OCI-LY7 (cell line): ENCODE data around the gene FLACC1. TPM values are rescaled to one million over a fixed set of nuclear protein-coding genes. Genes with fewer than 3 reads are reported as not detected.

ENCODE experiments used
- BruUV-seq: library from RNA; stranded (reverse); fragments of 400-500 nt; replicated peaks from 2 replicates; lab custom pipeline; 2021; lab: Mats Ljungman, UMichigan
- CTCF ChIA-PET: fragments of 300-600 bp; sonication (Branson Sonifier 250); formaldehyde crosslinking; loops from one replicate; lab custom pipeline; 2022; ENCODE audit warnings: antibody characterized with exemption; ENCODE audit not compliant: unreplicated experiment; lab: Charles Lee
- POLR2A ChIA-PET: fragments of 300-600 bp; sonication (Branson Sonifier 250); formaldehyde crosslinking; loops from one replicate; lab custom pipeline; 2022; ENCODE audit warnings: antibody characterized with exemption; lab: Charles Lee
- DNase-seq: peaks from one replicate; pipeline ENCODE4 v3.0.0-alpha.2; 2015; ENCODE audit warnings: low spot score
- H2AFZ ChIP-seq: fragments of 200-600 bp; sonication (generic), shearing (Covaris generic); 2 replicates; pipeline ENCODE4 v1.6.1; 2014; ENCODE audit warnings: mild to moderate bottlenecking, antibody characterized with exemption, low read length, moderate library complexity
- H3K27ac ChIP-seq: fragments of 200-600 bp; sonication (generic); 2 replicates; pipeline ENCODE4 v1.5.1; 2014; ENCODE audit warnings: mixed run types, low read depth, mild to moderate bottlenecking, moderate library complexity, low read length, inconsistent platforms; ENCODE audit not compliant: poor library complexity, severe bottlenecking
- H3K36me3 ChIP-seq: fragments of 200-600 bp; sonication (generic); 2 replicates; pipeline ENCODE4 v1.6.1; 2014; ENCODE audit warnings: mild to moderate bottlenecking, antibody characterized with exemption, low read length, moderate library complexity, mixed read lengths; ENCODE audit not compliant: insufficient read depth
- H3K4me1 ChIP-seq: fragments of 200-600 bp; sonication (generic); 2 replicates; pipeline ENCODE4 v1.5.1; 2014; ENCODE audit warnings: mild to moderate bottlenecking, low read length; ENCODE audit not compliant: insufficient read depth, poor library complexity, severe bottlenecking
- H3K4me2 ChIP-seq: fragments of 200-600 bp; sonication (generic); 2 replicates; pipeline ENCODE4 v1.6.1; 2014; ENCODE audit warnings: mild to moderate bottlenecking, low read length
- H3K4me3 ChIP-seq: fragments of 200-600 bp; sonication (generic); 2 replicates; pipeline ENCODE4 v1.5.1; 2014; ENCODE audit warnings: mild to moderate bottlenecking, low read depth, low read length; ENCODE audit not compliant: poor library complexity, severe bottlenecking
- H3K79me2 ChIP-seq: fragments of 200-600 bp; sonication (generic); 2 replicates; pipeline ENCODE4 v1.6.1; 2016; ENCODE audit warnings: low read depth, mild to moderate bottlenecking, low read length, moderate library complexity, mixed read lengths; ENCODE audit not compliant: insufficient read depth
- H3K9me2 ChIP-seq: fragments of 200-600 bp; sonication (generic); 2 replicates; pipeline ENCODE4 v1.6.1; 2016; ENCODE audit warnings: mild to moderate bottlenecking, low read length, mixed read lengths; ENCODE audit not compliant: insufficient read depth
- H3K9me3 ChIP-seq: fragments of 200-600 bp; sonication (generic); 2 replicates; pipeline ENCODE4 v1.6.1; 2014; ENCODE audit warnings: mild to moderate bottlenecking, mixed run types, low read length, mixed read lengths
- H4K20me1 ChIP-seq: fragments of 200-600 bp; sonication (generic); 2 replicates; pipeline ENCODE4 v1.6.1; 2014; ENCODE audit warnings: mild to moderate bottlenecking, antibody characterized with exemption, low read length, moderate library complexity, mixed read lengths; ENCODE audit not compliant: insufficient read depth
- CTCF ChIP-seq: fragments of 200-600 bp; sonication (generic); conservative IDR thresholded peaks from 2 replicates; pipeline ENCODE4 v1.5.1; 2014; ENCODE audit warnings: mild to moderate bottlenecking, antibody characterized with exemption, low read length, moderate library complexity, mixed read lengths
- EZH2phosphoT487 ChIP-seq: fragments of 200-600 bp; sonication (generic); IDR thresholded peaks from 2 replicates; pipeline ENCODE4 v1.6.1; 2018; ENCODE audit warnings: low read depth, borderline replicate concordance, mild to moderate bottlenecking, mixed run types, antibody characterized with exemption, low read length, moderate library complexity, mixed read lengths
- intact Hi-C: fragments of 100-400 bp; cut with micrococcal nuclease; formaldehyde crosslinking; loops from one replicate; pipeline ENCODE4 v1.10.0; 2022; ENCODE audit not compliant: unreplicated experiment
- total RNA-seq, 2 experiments: library from RNA; depleted of rRNA in 1 of 2; stranded (reverse); fragments of >200 nt in 1 of 2; shearing (Covaris generic) in 1 of 2; gene quantifications; 2 replicates each; pipeline ENCODE4 v1.2.3, GENCODE V29; 2014 to 2022

FLACC1 gene
- total RNA-seq, 2 experiments from 2014 or later: 1.2 TPM; not detected in 1

DNA sequence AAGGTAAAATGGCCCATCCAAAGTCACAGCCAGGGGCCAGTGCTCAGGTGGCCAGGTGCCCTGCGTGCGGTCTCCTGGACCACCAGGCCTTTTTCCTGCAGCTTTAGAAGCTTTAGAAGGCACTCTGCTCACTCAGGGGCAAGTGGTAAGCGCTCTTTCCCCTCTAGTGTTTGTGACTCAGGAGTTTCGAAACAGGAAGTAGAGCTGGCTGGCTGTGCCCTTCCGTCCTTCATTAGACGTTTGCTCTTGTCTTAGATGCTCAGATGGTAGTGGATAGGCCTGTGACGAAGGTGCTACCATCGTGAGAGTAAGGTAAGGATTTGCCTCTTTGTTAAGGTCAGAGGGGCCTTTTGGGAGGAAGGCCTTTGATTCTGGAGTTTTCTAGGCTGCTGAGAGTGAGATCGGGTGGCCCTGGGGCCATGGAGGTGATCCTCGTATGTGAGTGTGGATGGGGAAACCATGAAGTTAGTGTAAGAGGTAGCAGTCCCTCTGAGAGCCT, 96.8 kb downstream of the FLACC1 start, which contains the start of gene CASP8:
CASP8 (plus strand) TSS at position 235 of the 499 bp plus-strand sequence. CDS start 5,951 bp downstream, outside the sequence.
- peak within 1 kb of the TSS; percentile 69 for H3K4me3 ChIP-seq
- H3K9me2 ChIP-seq: no peaks in the 10 kb centered on the region
- BruUV-seq: no TSS peak

DNA sequence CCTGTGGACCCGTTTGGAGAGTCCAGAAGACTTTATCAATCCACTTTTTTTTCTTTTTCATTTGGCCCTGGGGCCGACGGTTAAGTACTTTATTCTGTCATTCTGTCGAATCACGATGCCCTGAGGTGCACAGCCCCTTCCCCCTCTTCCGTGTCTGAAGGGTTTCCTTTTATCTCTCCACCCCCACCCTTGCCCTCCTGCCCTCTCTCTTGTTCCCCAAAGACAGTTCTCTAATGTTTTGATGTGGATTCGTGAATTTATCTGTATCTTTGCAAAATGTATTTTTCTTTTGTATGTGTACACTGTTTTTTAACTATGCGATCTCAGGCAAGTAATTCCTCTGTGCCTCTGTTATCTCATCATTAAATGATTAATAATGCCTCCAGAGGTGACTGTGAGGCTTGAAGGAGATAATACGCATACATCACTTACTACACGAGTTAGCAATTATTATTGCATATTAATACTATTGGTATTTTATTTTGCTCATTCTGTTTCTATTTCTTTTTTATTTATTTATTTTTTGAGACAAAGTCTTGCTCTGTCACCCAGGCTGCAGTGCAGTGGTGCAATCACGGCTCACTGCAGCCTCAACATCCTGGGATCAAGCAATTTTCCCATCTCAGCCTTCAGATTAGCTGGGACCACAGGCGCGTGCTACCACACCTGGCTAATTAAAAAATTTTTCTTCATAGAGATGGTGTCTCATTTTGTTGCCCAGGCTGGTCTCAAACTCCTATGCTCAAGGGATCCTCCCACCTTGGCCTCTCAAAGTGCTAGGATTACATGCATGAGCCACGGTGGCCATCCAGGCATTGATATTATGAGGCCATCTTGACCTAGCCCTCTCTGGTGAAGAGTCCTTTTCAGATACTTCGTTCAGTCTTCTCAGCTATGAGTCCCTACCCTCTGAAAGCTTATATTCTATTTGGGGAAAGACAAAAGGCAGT, 98.2 kb downstream of the FLACC1 start:
- peaks cover 54% of the 10 kb centered on the region for H3K4me1 ChIP-seq
- H3K36me3 ChIP-seq: no peaks in the 10 kb centered on the region
- peak overlapping the region; percentile 88 for H3K4me2 ChIP-seq
- POLR2A ChIA-PET: interaction anchor here (0.5 to 2.3 kb wide), 11 partner anchors 11 to 520 kb away, joined by 3 to 10 read pairs (median 4); partner anchors contain the start of genes CLK1, STRADB and TRAK2
- CTCF ChIA-PET: interaction anchor here (0.6 to 2.3 kb wide), 2 partner anchors 27 to 237 kb away, joined by 3 to 7 read pairs; no protein-coding TSS in a partner anchor
- no peaks in the 10 kb centered on the region for H3K9me3 ChIP-seq
- DNase-seq: peak; percentile 68
- peak overlapping the region; percentile 73; the same call in 1 of the 2 replicates for H2AFZ ChIP-seq
- intact Hi-C loops: loop anchor here (1.0 to 2.0 kb wide), 2 partner anchors 23 to 192 kb away; partner anchors contain the start of genes STRADB and TRAK2
- peaks cover 53% of the 10 kb centered on the region for H3K79me2 ChIP-seq
- no peaks in the 10 kb centered on the region for H3K9me2 ChIP-seq
- no TSS peak for BruUV-seq
- H3K27ac ChIP-seq: peak overlapping the region; percentile 93
- H3K4me3 ChIP-seq: peak overlapping the region; percentile 69
- no peak for TF ChIP-seq EZH2phosphoT487
- TF ChIP-seq CTCF: no peak
- peaks cover 6% of the 10 kb centered on the region; the same call in 1 of the 2 replicates for H4K20me1 ChIP-seq

More for the DNA sequence above, 96.8 kb downstream of the FLACC1 start, which contains the start of gene CASP8:
- peak within 1 kb of the TSS; percentile 88 for H3K4me2 ChIP-seq
- peaks cover 12% of the 10 kb centered on the region; the same call in 1 of the 2 replicates for H4K20me1 ChIP-seq
- intact Hi-C loops: loop anchor here (1.0 to 5.0 kb wide), 2 partner anchors 297 to 382 kb away; partner anchors contain the start of genes ORC2 and TMEM237
- DNase-seq: peak; percentile 86
- ChIA-PET CTCF (interaction anchor here (2.3 to 2.7 kb wide), 2 partner anchors 26 to 28 kb away, joined by 7 read pairs; no protein-coding TSS in a partner anchor), POLR2A (interaction anchor here (0.6 to 2.3 kb wide), 14 partner anchors 9 to 518 kb away, joined by 3 to 10 read pairs (median 4); partner anchors contain the start of genes CLK1, STRADB and TRAK2)
- peaks cover 54% of the 10 kb centered on the region for H3K4me1 ChIP-seq
- H3K27ac ChIP-seq: peak within 1 kb of the TSS; percentile 93
- no peaks in the 10 kb centered on the region for H3K36me3 ChIP-seq
- H2AFZ ChIP-seq: peak within 1 kb of the TSS; percentile 51; the same call in 1 of the 2 replicates
- TF ChIP-seq CTCF (no peak), EZH2phosphoT487 (no peak)
- H3K79me2 ChIP-seq: peaks cover 67% of the 10 kb centered on the region
- no peaks in the 10 kb centered on the region for H3K9me3 ChIP-seq
